Measurements from ENCODE around the gene REEP3. TPM values are rescaled to one million over a fixed set of nuclear protein-coding genes. Genes with fewer than 3 reads are reported as not detected.

REEP3 gene
- total and polyA plus RNA-seq, 2 of the 4 experiments (the other 2 are of a cell fraction) = 11.7 to 28.9 TPM

GRCh38 chr10:63553473-63553872 lies 32.3 kb downstream of the REEP3 start:
- no peaks in the 10 kb centered on the region for H3K9me3 ChIP-seq (ENCODE audit: control insufficient read depth, insufficient read depth, low read length)
- H4K91ac ChIP-seq (ENCODE audit: insufficient read depth, low read depth, low read length) = peak overlapping the region; percentile 45; the same call in 1 of the 2 replicates
- intact Hi-C loops (cut with micrococcal nuclease) (no loop called here), in situ Hi-C loops (cut with MboI; ENCODE audit: low sequenced_read_pairs) (no loop called here), dilution Hi-C loops (cut with HindIII; ENCODE audit: low sequenced_read_pairs, unreplicated experiment) (no loop called here)
- no peak overlapping the region for H3K9ac ChIP-seq (ENCODE audit: low read depth, low read length)
- H3K18ac ChIP-seq (ENCODE audit: low read depth, low read length) = peak overlapping the region; percentile 85; the same call in 1 of the 2 replicates
- ChIA-PET CTCF (interaction anchor here (0.6 kb wide), 1 partner anchor 75 kb away, joined by 3 read pairs; no protein-coding TSS in a partner anchor), POLR2A (ENCODE audit: unreplicated experiment) (interaction anchor here (0.6 kb wide), 1 partner anchor 363 kb away, joined by 5 read pairs; no protein-coding TSS in a partner anchor)
- H2AFZ ChIP-seq (replicated peaks; ENCODE audit: low read length, poor library complexity) = no peak overlapping the region
- no CpG with 5 or more reads among the region's 6 CpGs for WGBS, 2 experiments (ENCODE audit: extremely low coverage in 2 of 2, insufficient read length in 1 of 2)
- H2BK20ac ChIP-seq (ENCODE audit: low read depth, low read length) = peak overlapping the region; percentile 35
- H3K4me1 ChIP-seq (ENCODE audit: control insufficient read depth, insufficient read depth, low read length) = peaks cover 9% of the 10 kb centered on the region
- peak overlapping the region; percentile 11; the same call in 1 of the 2 replicates for H3K23ac ChIP-seq (ENCODE audit: low read depth, low read length)
- ATAC-seq (ENCODE audit: low read depth) = no peak
- peak overlapping the region; percentile 38 for H3K14ac ChIP-seq (replicated peaks; ENCODE audit: low read depth, low read length)
- H4K8ac ChIP-seq (ENCODE audit: low read depth in 2 of 2, low read length in 2 of 2) = peak overlapping the region; percentile 40 to 47
- no TSS peak for BruUV-seq (replicated peaks)
- H3K9me1 ChIP-seq (ENCODE audit: insufficient read depth, low read length) = 0 out of 2 replicates have a peak, but pooled peaks cover 2% of the 10 kb centered on the region
- no peak overlapping the region for H3K4me3 ChIP-seq (ENCODE audit: insufficient read depth, low read depth, low read length)
- H3K36me3 ChIP-seq (ENCODE audit: control insufficient read depth, insufficient read depth, low read length) = no peaks in the 10 kb centered on the region; the same call in 1 of the 2 replicates
- H3K27ac ChIP-seq (ENCODE audit: insufficient read depth, low read length) = peak overlapping the region; percentile 59
- H3K27me3 ChIP-seq (ENCODE audit: control insufficient read depth, insufficient read depth, low read length) = no peaks in the 10 kb centered on the region
- H4K5ac ChIP-seq (ENCODE audit: low read depth, low read length) = peak overlapping the region; percentile 78; the same call in 1 of the 2 replicates
- H3K4ac ChIP-seq (ENCODE audit: low read depth, low read length) = peak overlapping the region; percentile 68; the same call in 1 of the 2 replicates
- no peak overlapping the region for H2AK9ac ChIP-seq (replicated peaks; ENCODE audit: low read depth, low read length, poor library complexity)
- H2BK5ac ChIP-seq (ENCODE audit: low read depth, low read length, poor library complexity, severe bottlenecking) = peak overlapping the region; percentile 66
- peak overlapping the region; percentile 25 for H3K56ac ChIP-seq (ENCODE audit: extremely low read depth, insufficient read depth, low read length)
- H2BK120ac ChIP-seq (ENCODE audit: low read depth, low read length) = peak overlapping the region; percentile 74
- DNase-seq = peak; percentile 9
- TF ChIP-seq FOS (IDR thresholded peaks at IDR 0.05; ENCODE audit: low read depth, low read length) = no peak
- 0 out of 2 replicates have a peak, but pooled peaks have one; percentile 9 for TF ChIP-seq USF2 (IDR thresholded peaks at IDR 0.05; ENCODE audit: low read depth, low read length)
- no peak for TF ChIP-seq CTCF (conservative IDR thresholded peaks at IDR 0.05; ENCODE audit: low read depth, low read length)
- no peak for TF ChIP-seq POLR2A (IDR thresholded peaks at IDR 0.05; ENCODE audit: low read depth, low read length)
- no peak for TF ChIP-seq CHD1 (IDR thresholded peaks at IDR 0.05; ENCODE audit: low read depth, low read length)
- no peaks in the 10 kb centered on the region for H4K20me1 ChIP-seq (ENCODE audit: insufficient read depth, low read length)
- peaks cover 18 to 58% of the 10 kb centered on the region in 2 experiments for H3K79me1 ChIP-seq (ENCODE audit: low read depth in 1 of 2, low read length in 2 of 2)
- 0 out of 2 replicates have a peak overlapping the region, but pooled peaks have one; percentile 1 for H2AK5ac ChIP-seq (ENCODE audit: low read depth, low read length)
- peak overlapping the region; percentile 73; the same call in 2 of the 3 replicates for H2BK15ac ChIP-seq (ENCODE audit: low read depth, low read length)
- peak overlapping the region; percentile 44; the same call in 1 of the 2 replicates for H3K4me2 ChIP-seq (ENCODE audit: low read depth, low read length)

Data from IMR-90 (cell line).